ENCODE data around the gene MYCBPAP.

MYCBPAP gene

DNA sequence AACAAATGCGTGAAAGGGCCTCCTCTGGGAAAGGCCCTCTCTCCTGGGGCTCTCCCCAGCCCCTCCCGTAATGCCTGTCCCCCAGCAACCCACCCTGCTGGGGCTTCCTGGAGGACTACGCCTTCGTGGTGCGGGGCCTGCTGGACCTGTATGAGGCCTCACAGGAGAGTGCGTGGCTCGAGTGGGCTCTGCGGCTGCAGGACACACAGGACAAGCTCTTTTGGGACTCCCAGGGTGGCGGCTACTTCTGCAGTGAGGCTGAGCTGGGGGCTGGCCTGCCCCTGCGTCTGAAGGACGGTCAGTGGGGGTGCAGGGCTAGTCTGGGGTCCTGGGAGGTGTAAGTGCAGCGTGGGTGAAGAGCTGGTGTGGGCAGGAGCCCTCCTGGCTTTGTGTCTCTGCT is 43.6 kb downstream of the MYCBPAP start:
- TF ChIP-seq, protein P1, sequence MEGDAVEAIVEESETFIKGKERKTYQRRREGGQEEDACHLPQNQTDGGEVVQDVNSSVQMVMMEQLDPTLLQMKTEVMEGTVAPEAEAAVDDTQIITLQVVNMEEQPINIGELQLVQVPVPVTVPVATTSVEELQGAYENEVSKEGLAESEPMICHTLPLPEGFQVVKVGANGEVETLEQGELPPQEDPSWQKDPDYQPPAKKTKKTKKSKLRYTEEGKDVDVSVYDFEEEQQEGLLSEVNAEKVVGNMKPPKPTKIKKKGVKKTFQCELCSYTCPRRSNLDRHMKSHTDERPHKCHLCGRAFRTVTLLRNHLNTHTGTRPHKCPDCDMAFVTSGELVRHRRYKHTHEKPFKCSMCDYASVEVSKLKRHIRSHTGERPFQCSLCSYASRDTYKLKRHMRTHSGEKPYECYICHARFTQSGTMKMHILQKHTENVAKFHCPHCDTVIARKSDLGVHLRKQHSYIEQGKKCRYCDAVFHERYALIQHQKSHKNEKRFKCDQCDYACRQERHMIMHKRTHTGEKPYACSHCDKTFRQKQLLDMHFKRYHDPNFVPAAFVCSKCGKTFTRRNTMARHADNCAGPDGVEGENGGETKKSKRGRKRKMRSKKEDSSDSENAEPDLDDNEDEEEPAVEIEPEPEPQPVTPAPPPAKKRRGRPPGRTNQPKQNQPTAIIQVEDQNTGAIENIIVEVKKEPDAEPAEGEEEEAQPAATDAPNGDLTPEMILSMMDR (IDR thresholded peaks at IDR 0.05): no peak

DNA sequence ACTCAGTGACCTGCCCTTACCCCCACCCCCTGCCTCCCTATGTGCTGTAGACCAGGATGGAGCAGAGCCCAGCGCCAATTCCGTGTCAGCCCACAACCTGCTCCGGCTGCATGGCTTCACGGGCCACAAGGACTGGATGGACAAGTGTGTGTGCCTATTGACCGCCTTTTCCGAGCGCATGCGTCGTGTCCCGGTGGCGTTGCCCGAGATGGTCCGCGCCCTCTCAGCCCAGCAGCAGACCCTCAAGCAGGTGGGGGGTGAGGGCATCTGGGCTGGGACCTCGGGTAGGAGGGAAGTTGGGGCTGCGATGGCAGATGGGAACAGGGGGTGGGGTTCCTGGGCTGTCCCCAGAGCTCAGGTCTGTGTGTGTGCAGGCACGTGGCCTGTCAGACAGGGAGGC is 46.0 kb downstream of the MYCBPAP start:
- TF ChIP-seq, protein P1 (IDR thresholded peaks at IDR 0.05): no peak

DNA sequence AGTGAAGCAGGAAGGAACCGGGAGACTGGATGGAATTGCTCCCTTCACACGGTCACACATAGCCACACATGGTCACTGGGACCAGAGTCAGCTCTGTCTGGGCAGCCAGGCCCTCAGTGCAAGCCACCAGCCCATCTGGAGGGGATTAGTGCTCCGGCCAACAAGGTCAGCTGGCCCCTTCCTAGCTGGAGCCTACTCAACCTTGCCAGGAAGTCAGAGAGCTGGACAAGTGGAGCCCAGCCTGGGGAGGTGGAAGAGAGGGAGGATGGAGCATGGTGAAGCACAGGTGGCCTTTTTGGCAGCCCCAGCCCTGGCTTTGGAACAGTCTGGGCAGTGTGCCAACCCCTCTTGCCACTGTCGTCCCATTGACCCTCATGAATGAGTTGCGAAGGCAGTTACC is 48.6 kb downstream of the MYCBPAP start:
- TF ChIP-seq, protein P1 (IDR thresholded peaks at IDR 0.05): no peak

DNA sequence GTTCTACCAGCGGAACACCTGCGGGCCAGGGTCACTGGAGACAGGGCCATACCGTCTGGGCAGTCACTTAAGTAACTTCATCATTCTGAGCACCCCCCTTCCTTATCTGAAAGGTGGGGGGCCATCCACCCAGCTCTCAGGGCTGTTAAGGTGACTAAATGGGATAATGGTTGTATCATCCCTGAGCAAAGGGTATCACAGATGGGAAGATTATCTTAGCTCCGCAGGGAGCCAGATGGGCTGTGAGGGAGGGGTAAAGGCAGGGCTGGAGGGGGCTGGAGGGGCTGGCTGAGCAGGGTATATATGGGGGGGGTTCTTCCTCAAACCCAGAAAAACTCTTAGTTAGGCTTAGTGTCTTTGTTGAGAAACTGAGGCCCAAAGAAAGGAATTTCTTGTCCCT is 49.4 kb downstream of the MYCBPAP start:
- TF ChIP-seq, protein P1 (IDR thresholded peaks at IDR 0.05): no peak

DNA sequence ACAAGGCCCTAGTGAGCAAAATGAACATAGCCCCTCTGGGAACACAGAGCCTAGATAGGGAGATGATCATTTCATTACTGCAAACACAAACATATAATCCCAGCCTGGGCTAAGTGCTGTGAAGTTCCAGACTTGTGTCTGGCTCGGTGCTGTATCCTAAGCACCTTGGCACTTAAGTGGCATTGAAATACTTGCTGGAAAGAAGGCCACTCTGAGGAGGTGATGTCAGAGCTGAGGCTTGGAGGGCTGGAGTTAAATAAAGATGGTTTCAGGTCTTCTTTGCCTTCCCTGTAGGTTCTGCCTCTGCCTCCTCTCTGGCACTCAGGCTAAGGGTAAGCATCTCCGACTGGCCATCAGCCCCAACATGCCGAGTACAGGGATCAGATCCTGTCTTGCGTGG is 49.9 kb downstream of the MYCBPAP start:
- TF ChIP-seq, protein P1 (IDR thresholded peaks at IDR 0.05): no peak

DNA sequence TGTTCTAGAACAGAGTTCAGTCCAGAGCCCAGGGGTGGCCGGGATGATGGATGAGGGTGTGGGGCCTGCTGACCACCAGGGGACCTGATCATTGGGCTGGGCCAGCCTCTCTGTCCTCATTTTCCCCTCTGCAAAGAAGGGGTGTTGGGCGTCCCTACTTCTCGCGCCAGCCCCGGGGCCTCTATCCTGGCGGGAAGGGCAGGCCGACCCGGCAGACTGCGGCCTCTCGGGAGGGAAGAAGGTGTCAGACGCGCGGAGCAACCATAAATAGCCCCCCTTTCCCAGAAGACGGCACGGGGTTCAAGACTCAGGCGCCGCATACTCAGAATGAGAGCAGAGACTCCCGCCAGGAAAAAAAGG is 50.3 kb downstream of the MYCBPAP start:
- TF ChIP-seq, protein P1 (IDR thresholded peaks at IDR 0.05): no peak

DNA sequence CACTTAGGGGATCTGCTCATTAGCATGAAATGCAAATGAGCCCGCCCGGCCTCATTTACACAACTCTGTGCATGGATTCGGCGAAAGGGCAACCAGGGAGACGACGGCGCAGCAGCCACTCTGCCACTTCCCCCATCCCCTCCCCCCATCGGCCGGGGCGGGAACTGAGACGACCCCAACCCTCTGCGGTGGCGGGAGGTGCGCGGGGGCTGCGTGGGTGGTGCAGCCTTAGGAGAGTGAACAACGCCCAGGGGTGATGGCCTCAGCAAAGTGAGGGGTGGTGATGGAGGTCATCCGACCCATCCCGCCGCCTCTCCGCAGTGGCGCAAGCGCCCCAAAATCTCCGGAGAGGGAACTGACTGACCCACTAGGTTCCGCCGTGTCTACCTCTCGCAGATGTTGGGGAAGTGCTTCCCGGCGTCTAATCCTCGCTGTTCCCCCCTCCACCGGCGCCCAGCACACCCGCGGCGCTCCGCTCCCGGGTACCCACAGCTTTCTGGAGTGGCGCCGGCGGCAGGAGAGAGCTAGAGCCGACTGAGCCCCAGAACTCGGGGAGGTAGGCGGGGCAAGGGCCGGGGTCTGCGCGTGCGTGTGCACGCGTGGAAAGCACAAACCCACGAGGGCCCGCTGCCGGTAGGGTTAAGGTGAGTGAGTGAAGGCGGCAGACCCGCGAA is 50.8 kb downstream of the MYCBPAP start:
- TF ChIP-seq, protein P1 (IDR thresholded peaks at IDR 0.05): no peak

DNA sequence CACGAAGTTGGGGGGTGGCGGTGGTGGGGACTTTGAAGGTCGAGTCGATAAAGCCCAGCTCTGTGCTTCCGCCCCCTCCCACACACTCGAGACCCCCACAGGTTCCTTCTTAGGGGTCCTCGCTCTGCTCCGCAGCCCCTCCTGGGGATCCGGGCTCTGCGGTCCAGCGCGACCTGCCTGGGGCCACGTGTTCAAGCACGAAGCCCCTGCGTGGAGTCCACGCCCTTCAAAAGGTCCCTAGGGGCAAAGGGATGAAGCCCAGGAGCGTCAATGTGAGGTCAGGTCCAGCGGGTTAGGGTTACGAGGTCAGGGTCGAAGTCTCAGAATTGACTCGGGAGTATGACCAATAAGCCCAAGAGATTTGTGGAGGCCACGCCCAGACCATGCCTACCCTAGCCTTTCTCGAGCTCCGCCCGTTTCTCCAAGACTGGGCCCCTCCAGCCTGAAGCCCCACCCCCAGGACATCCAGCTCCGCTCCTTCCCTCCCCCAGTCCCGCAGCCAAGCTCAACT is 51.5 kb downstream of the MYCBPAP start:
- TF ChIP-seq, protein P1 (IDR thresholded peaks at IDR 0.05): no peak
